Measurements from ENCODE around the gene TRAF7.
A peak's percentile ranks its signal among the peaks of the same experiment; 100 is the strongest.
"Not testable (repeated sequence)": the region's sequence is repeated elsewhere in the genome, so short reads cannot be mapped to it uniquely, and the experiment has no call there.

Gene TRAF7

GRCh38 chr16:2121853-2122252, 33.7 kb upstream of the TRAF7 start:
- DNase-seq: peak in 34 of 56 donors; percentile 4 to 69 (median 34)

- DNase-seq: no peak
These were observed 33.2 kb upstream of the TRAF7 start for GRCh38 chr16:2122429-2122828.

GRCh38 chr16:2122934-2123683, 32.5 kb upstream of the TRAF7 start:
- DNase-seq: not testable (repeated sequence)

- peak in 1 of 56 donors; percentile 22 for DNase-seq
These were observed 31.7 kb upstream of the TRAF7 start for GRCh38 chr16:2123706-2124376.

GRCh38 chr16:2124377-2124693, 31.2 kb upstream of the TRAF7 start:
- peak in 1 of 56 donors; percentile 51 for DNase-seq

- peak in 32 of 56 donors; percentile 14 to 72 (median 45) for DNase-seq
These were observed 30.7 kb upstream of the TRAF7 start for GRCh38 chr16:2124694-2125444.

GRCh38 chr16:2125609-2126008, 30.0 kb upstream of the TRAF7 start:
- DNase-seq: not testable (repeated sequence)

GRCh38 chr16:2126161-2126743, 29.3 kb upstream of the TRAF7 start:
- DNase-seq: peak in 46 of 56 donors; percentile 32 to 89 (median 68)

GRCh38 chr16:2126928-2127556, 28.5 kb upstream of the TRAF7 start:
- peak in 20 of 56 donors; percentile 14 to 58 (median 33) for DNase-seq

GRCh38 chr16:2127630-2128280, 27.8 kb upstream of the TRAF7 start:
- peak in 3 of 56 donors; percentile 16 to 56 (median 26) for DNase-seq

GRCh38 chr16:2129251-2129650, 26.3 kb upstream of the TRAF7 start:
- DNase-seq: not testable (repeated sequence)

GRCh38 chr16:2129890-2130447, 25.6 kb upstream of the TRAF7 start:
- not testable (repeated sequence) for DNase-seq

GRCh38 chr16:2133797-2134196, 21.8 kb upstream of the TRAF7 start:
- peak in 1 of 56 donors; percentile 4 for DNase-seq

GRCh38 chr16:2135071-2135470, 20.5 kb upstream of the TRAF7 start:
- peak in 2 of 56 donors; percentile 15 to 36 for DNase-seq

GRCh38 chr16:2135770-2136490, 19.7 kb upstream of the TRAF7 start, which contains the start of gene PKD1:
TSS of gene PKD1 (minus strand) at chr16:2135898. CDS start at chr16:2135689, 209 bp downstream.
- DNase-seq: peak in 55 of 56 donors; percentile 32 to 97 (median 82)

GRCh38 chr16:2142942-2143877, 12.4 kb upstream of the TRAF7 start:
- peak in 40 of 56 donors; percentile 41 to 90 (median 74) for DNase-seq

- DNase-seq: no peak
These were observed 11.6 kb upstream of the TRAF7 start for GRCh38 chr16:2143878-2144485.

GRCh38 chr16:2145843-2146242, 9.7 kb upstream of the TRAF7 start:
- DNase-seq: no peak
